Hepatocyte (in vitro differentiated cells): ENCODE results near the gene TLK2.
"Not testable (repeated sequence)": the region's sequence is repeated elsewhere in the genome, so short reads cannot be mapped to it uniquely, and the experiment has no call there.

ENCODE experiments used
- EZH2 ChIP-seq: fragments of 200-600 bp; sonication (generic); IDR thresholded peaks from 2 replicates; pipeline ENCODE4 v1.6.1; 2016; ENCODE audit warnings: antibody characterized with exemption, mild to moderate bottlenecking, borderline replicate concordance
- TF ChIP-seq, protein P1 (sequence below): fragments of 200-600 bp; sonication (generic); IDR thresholded peaks from 2 replicates; pipeline ENCODE4 v1.5.1; 2016; ENCODE audit warnings: antibody characterized with exemption, mild to moderate bottlenecking; ENCODE audit not compliant: poor library complexity

DNA sequence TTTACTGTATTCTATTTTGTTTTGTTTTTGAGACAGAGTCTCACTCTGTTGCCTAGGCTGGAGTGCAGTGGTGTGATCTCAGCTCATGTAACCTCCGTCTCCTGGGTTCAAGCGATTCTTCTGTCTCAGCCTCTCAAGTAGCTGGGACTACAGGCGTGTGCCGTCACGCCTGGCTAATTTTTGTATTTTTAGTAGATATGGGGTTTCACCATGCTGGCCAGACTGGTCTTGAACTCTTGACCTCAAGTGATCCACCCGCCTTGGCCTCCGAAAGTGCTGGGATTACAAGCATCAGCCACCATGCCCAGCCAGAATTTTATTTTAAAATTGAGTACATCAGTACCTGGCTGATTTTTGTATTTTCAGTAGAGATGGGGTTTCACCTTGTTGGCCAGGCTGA, 15.4 kb downstream of the TLK2 start:
- TF ChIP-seq, protein P1, sequence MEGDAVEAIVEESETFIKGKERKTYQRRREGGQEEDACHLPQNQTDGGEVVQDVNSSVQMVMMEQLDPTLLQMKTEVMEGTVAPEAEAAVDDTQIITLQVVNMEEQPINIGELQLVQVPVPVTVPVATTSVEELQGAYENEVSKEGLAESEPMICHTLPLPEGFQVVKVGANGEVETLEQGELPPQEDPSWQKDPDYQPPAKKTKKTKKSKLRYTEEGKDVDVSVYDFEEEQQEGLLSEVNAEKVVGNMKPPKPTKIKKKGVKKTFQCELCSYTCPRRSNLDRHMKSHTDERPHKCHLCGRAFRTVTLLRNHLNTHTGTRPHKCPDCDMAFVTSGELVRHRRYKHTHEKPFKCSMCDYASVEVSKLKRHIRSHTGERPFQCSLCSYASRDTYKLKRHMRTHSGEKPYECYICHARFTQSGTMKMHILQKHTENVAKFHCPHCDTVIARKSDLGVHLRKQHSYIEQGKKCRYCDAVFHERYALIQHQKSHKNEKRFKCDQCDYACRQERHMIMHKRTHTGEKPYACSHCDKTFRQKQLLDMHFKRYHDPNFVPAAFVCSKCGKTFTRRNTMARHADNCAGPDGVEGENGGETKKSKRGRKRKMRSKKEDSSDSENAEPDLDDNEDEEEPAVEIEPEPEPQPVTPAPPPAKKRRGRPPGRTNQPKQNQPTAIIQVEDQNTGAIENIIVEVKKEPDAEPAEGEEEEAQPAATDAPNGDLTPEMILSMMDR: not testable (repeated sequence)
- not testable (repeated sequence) for TF ChIP-seq EZH2
